ENCODE measurements around the gene CCDC78.
"Not testable (repeated sequence)": the region's sequence is repeated elsewhere in the genome, so short reads cannot be mapped to it uniquely, and the experiment has no call there.

Gene CCDC78

DNA sequence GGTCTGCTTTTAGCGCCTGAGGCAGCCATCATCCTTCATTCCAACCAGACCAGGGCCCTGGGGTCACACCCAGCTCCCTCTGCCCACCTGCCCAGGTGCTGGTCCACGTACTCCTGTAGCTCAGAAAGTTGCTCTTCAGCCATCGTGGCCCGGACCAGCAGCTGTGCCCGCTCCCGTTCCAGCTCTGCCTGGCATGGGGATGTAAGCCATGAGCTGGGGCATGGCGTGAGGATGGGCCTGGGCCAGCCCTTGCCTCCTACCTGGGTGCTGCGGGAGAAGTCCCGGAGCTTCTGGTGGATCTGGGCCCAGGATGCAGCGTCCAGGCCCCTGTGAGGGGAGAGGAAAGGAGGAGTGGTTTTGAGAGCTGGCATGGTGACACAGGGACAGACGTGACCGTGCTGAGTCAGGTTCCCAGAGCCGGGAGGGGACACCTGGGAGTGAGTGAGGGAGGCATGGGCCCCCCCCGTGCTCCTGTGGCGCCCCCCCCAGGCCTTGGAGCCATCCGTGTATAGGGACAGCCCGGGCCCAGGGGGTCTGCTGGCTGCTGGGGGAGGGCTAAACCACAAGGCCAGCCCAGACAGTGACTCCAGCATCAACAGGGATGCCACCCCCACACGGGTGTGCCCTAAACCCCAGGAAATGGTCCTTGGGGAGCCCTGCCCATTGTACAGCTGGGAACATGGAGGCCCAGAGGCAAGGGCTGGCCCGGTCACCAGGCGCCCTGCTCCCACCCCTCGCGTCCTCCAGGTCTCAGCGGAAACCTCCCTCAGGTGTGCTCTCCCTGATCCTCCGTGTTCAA lies 3.2 kb downstream of the CCDC78 start:
- DNase-seq: no peak

DNA sequence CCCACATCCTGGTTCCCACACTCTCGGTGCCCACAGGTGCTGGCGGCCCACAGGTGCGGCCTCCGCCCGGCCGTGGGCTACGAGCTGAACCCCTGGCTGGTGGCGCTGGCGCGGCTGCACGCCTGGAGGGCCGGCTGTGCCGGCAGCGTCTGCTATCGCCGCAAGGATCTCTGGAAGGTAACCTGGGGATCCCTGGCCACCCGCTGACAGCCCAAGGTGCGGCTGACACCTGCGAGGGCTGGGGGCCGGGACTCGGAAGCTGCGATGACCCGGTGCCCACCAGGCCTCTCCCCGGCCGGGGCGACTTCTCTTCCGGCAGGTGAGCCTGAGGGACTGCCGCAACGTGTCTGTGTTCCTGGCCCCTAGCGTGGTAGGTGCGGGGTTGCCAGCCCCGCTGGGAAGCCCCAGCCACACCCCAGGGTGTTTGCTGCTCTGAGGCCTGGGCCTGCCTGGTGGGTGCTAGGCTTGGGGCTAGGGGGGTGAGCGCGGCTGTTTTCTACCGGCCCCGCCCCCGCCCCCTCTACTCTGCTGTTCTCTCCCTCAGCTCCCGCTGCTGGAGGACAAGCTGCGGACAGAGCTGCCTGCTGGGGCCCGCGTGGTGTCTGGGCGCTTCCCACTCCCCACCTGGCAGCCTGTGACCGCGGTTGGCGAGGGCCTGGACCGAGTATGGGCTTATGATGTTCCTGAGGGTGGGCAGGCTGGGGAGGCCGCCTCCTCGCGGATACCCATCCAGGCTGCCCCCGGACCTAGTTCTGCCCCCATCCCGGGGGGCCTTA lies 4.3 kb downstream of the CCDC78 start:
- no peak for DNase-seq

DNA sequence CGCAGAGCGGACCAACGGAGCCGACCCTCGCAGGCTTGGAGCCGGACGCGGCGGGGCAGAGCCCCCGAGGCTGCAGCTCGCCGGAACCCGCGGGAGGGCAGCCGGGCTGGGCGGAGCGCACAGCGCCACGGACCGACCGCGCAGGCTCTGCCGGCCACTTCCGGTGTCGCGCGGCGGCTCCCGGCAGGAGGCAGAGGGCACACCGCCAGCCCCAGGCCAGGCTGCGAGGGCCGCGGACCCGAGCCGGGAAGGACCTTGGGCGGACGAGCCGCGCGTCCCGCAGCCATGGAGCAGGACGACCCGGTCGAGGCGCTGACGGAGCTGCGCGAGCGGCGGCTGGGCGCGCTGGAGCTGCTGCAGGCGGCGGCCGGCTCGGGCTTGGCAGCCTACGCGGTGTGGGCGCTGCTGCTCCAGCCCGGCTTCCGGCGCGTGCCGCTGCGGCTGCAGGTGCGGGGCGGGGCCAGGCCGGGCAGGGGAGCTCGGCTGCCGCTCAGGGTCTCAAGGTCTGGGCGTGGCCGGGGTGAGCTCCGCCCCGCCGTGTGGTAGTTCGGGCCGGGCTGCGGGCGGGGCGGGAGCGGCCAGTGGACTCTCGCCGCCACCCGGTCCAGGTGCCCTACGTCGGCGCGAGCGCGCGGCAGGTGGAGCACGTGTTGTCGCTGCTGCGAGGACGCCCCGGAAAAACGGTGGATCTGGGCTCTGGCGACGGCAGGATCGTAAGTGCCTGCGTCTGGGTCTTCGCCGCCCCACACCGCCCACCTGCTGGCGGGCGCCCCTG lies 5.1 kb downstream of the CCDC78 start, which contains the start of gene ANTKMT:
Gene ANTKMT, plus strand, starts transcription at position 157 of the 775 bp plus-strand sequence. Its CDS starts 129 bp downstream, at position 286.
- peak; percentile 45 for DNase-seq

GRCh38 chr16:720447-720989 lies 5.7 kb downstream of the CCDC78 start:
- no peak for DNase-seq

GRCh38 chr16:719815-720446 lies 6.3 kb downstream of the CCDC78 start:
- DNase-seq: no peak

DNA sequence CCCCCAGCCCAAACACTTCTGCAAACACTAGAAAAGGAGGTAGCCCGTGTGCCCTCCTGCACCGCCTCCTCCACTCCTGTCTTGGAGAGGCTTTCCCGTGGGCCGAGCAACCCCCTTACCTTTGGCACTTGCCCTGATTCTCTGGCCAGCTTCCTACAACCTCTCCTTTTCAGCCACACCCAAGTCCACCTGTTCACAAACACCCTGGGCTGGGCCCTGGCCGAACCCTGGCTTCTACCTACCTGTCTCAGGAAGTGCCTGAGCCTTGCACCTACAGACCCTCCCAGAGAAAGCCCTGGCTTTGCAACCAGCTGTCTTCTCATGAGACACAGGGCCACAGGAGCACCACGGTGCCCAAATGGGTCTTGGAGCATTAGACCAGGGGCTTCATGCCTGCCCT lies 7.3 kb downstream of the CCDC78 start:
- no peak for DNase-seq

DNA sequence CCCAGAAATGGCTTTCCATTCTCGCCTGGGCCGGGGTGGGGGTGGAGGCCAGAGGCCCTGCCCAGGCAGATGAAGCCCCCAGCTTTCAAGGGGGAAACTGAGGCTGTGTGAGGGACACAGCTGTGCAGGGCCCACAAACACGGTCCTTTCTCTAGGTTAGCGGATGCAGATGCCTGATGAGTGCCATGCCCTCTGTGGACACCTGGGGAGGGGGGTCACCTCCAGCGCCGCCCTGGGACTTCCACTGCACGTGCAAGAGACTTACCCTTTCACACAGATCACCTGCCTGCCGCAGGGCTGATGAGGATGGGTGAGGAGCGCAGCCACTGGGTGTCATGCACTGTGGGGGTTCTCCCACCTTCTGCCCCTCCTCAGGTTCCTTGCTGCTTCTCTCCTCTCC lies 7.9 kb downstream of the CCDC78 start:
- DNase-seq: no peak

DNA sequence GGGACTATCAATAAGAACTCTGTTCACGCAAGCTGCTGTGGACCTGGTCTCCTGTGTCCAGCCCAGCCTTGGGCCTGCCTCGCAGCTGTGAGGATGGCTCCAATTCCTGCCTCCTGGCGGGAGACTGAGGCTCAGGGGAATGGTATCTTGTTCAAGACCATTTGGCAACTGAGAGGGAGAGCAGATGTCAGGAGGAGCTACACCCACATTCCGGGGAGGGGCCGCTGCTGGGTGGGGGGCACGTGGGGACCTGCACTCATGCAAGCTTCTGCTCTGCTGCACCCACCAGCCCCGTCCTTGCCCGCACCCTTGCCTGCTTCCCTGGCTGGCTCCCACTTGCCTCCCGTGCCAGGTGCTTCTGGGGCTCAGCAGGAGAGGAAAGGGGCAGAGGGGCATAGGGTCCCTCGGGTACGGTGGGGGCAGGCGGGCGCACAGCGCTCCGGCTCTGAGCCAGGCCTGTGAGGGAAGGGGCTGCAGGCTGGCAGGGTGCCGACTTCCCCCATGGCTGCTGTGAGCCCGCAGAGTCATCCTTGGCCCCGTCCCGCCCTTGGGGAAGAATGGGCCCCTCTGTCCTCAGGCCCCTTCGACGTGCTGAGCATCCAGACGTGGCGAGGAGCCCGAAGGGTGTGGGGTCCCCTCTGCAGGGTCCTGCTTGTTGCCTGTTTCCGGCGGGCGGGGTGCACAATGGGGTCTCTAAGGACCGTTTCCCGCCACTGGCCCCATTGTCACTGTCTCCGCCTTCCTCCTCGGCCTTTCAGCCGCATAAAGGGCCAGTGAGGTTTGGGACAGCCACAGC lies 8.6 kb downstream of the CCDC78 start:
- no peak for DNase-seq

DNA sequence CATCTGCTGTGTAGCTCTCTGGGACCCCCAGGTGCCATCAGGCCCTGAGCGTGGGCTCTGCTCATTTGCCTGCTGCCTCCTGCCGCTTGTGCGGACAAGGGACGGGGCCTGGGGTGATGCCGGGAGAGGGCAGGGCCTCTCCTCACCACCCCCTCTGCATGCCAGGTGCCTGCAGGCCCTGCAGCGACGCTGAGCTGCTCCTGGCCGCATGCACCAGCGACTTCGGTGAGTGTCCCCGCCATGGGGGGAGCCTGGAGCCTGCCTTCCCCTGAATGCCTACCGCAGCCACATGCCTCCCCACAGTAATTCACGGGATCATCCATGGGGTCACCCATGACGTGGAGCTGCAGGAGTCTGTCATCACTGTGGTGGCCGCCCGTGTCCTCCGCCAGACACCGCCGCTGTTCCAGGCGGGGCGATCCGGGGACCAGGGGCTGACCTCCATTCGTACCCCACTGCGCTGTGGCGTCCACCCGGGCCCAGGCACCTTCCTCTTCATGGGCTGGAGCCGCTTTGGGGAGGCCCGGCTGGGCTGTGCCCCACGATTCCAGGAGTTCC lies 9.4 kb downstream of the CCDC78 start:
- no peak for DNase-seq

- DNase-seq: no peak
Measured at GRCh38 chr16:716200-716568, 10.1 kb downstream of the CCDC78 start.

DNA sequence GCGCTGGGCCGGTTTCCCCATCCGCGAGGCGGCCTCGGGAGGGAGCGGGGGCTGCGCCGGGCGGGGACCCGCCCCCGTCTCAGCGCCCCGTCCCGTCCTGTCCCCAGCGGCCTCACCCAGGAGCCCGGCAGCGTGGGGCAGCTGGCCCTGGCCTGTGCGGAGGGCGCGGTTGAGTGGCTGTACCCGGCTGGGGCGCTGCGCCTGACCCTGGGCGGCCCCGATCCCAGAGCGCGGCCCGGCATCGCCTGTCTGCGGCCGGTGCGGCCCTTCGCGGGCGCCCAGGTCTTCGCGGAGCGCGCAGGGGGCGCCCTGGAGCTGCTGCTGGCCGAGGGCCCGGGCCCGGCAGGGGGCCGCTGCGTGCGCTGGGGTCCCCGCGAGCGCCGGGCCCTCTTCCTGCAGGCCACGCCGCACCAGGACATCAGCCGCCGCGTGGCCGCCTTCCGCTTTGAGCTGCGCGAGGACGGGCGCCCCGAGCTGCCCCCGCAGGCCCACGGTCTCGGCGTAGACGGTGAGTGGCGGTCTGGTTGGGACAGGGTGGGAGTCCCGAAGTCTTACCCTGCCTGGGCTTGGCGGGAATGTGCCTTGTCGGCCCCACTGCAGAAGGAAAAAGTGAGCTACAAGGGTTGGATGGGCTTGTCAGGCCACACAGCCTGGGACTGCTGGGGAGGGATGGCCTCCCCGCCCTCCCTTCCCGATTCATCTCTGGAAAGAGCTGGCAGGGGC lies 10.6 kb downstream of the CCDC78 start:
- no peak for DNase-seq

- peak; percentile 84 for DNase-seq
Measured at GRCh38 chr16:714558-715476, 11.4 kb downstream of the CCDC78 start, which contains the start of gene METRN. Gene METRN, plus strand, starts transcription at chr16:715118. Its CDS starts 172 bp downstream, at chr16:715290.

DNA sequence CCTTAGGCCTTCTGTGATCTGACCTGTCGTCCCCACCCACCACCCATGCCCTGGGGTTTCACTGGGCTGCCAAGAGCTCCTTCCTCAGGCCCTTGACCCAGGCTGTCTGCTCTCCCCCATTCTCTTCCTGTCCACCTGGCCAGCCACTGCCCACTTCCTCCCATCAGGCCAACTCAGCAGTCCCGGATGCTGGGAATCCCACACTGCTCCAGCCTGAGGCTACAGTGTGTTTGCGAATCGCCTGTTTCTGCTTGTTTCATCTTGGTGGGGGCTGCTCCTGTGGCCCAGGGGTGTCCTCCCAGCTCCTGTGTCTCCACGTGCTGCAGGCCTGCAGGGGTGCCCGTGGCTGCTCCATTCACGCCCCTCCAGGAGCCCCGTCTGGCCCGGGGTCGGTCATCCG lies 12.2 kb downstream of the CCDC78 start:
- DNase-seq: no peak

GRCh38 chr16:712740-713250 lies 13.4 kb downstream of the CCDC78 start:
- not testable (repeated sequence) for DNase-seq

- DNase-seq: peak; percentile 67
Measured at GRCh38 chr16:711548-712320, 14.5 kb downstream of the CCDC78 start.

- DNase-seq: no peak
Measured at GRCh38 chr16:711084-711483, 15.2 kb downstream of the CCDC78 start.

DNA sequence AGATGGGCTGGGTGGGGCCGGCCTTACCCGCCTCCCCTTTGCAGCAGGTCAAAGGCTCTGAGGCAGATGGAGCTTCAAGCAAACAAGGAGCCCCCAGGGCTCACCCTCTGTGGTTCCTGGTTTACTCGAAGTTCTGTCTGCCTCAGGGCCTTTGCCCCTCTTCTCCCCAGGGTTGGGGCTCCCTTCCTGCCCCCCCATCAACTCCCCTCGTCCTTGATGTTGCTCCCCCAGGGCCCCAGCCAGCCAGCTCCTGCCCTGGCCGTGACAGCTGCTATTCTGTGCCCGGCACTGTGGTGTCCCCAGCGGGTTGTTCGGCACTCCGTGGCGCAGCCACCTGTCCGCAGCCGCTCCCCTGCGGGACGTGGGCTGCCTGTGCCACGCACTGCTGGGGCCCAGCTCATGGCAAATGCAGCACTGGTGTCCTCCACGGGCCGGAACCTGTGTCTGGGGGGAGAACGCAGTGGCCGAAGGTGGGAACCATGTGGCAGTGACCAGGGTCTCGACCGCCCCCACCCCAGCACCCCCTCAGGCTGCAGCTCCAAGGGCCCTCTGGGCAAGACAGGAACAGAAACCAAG lies 15.7 kb downstream of the CCDC78 start:
- no peak for DNase-seq

Measured in activated T-cell treated with anti-CD3 and anti-CD28 coated beads for 4 hours (primary cell).